Measurements from ENCODE around the gene KCNC1. TPM values are rescaled to one million over a fixed set of nuclear protein-coding genes. Genes with fewer than 3 reads are reported as not detected.

The KCNC1 gene
- 1 to 10 TPM in 2 of 4 donors, under 1 TPM in 2; 0.84 to 1.7 (median 1.2) TPM for polyA plus RNA-seq (ENCODE audit: insufficient read length in 4 of 4)

- no peak for DNase-seq (ENCODE audit: low read depth in 4 of 4, low spot score in 2 of 4)
Measured at GRCh38 chr11:17734418-17734911, at the start of gene KCNC1. Gene KCNC1 (plus strand): TSS chr11:17734781. CDS start chr11:17736003, 1,222 bp downstream.

- no peak for DNase-seq (ENCODE audit: low read depth in 4 of 4, low spot score in 2 of 4)
Measured at GRCh38 chr11:17686231-17686980, 48.2 kb upstream of the KCNC1 start.

GRCh38 chr11:17687946-17688670, 46.5 kb upstream of the KCNC1 start:
- no peak for DNase-seq (ENCODE audit: low read depth in 4 of 4, low spot score in 2 of 4)

- DNase-seq (ENCODE audit: low read depth in 4 of 4, low spot score in 2 of 4), result no peak
Measured at GRCh38 chr11:17691550-17691949, 43.0 kb upstream of the KCNC1 start.

- DNase-seq (ENCODE audit: low read depth in 4 of 4, low spot score in 2 of 4), result no peak
Measured at GRCh38 chr11:17691976-17692375, 42.6 kb upstream of the KCNC1 start.

GRCh38 chr11:17692931-17693330, 41.6 kb upstream of the KCNC1 start:
- DNase-seq (ENCODE audit: low read depth in 4 of 4, low spot score in 2 of 4), result no peak

- no peak for DNase-seq (ENCODE audit: low read depth in 4 of 4, low spot score in 2 of 4)
Measured at GRCh38 chr11:17693531-17693930, 41.0 kb upstream of the KCNC1 start.

GRCh38 chr11:17694494-17695110, 40.0 kb upstream of the KCNC1 start:
- DNase-seq (ENCODE audit: low read depth in 4 of 4, low spot score in 2 of 4), result no peak

- DNase-seq (ENCODE audit: low read depth in 4 of 4, low spot score in 2 of 4), result no peak
Measured at GRCh38 chr11:17695454-17696441, 38.8 kb upstream of the KCNC1 start.

GRCh38 chr11:17696741-17697140, 37.8 kb upstream of the KCNC1 start:
- no peak for DNase-seq (ENCODE audit: low read depth in 4 of 4, low spot score in 2 of 4)

- no peak for DNase-seq (ENCODE audit: low read depth in 4 of 4, low spot score in 2 of 4)
Measured at GRCh38 chr11:17697175-17697949, 37.2 kb upstream of the KCNC1 start.

GRCh38 chr11:17699147-17700114, 35.1 kb upstream of the KCNC1 start:
- no peak for DNase-seq (ENCODE audit: low read depth in 4 of 4, low spot score in 2 of 4)

- DNase-seq (ENCODE audit: low read depth in 4 of 4, low spot score in 2 of 4), result no peak
Measured at GRCh38 chr11:17700991-17701390, 33.6 kb upstream of the KCNC1 start.

- DNase-seq (ENCODE audit: low read depth in 4 of 4, low spot score in 2 of 4), result no peak
Measured at GRCh38 chr11:17702876-17703275, 31.7 kb upstream of the KCNC1 start.

- no peak for DNase-seq (ENCODE audit: low read depth in 4 of 4, low spot score in 2 of 4)
Measured at GRCh38 chr11:17703951-17704350, 30.6 kb upstream of the KCNC1 start.

GRCh38 chr11:17707830-17708229, 26.8 kb upstream of the KCNC1 start:
- no peak for DNase-seq (ENCODE audit: low read depth in 4 of 4, low spot score in 2 of 4)

- no peak for DNase-seq (ENCODE audit: low read depth in 4 of 4, low spot score in 2 of 4)
Measured at GRCh38 chr11:17711836-17712235, 22.7 kb upstream of the KCNC1 start.

GRCh38 chr11:17713851-17714250, 20.7 kb upstream of the KCNC1 start:
- no peak for DNase-seq (ENCODE audit: low read depth in 4 of 4, low spot score in 2 of 4)

Data from left renal cortex interstitium (tissue), 4 donors.